Upper lobe of left lung (tissue), 6 donors: Measurements from ENCODE around the gene GRIK1. TPM values are rescaled to one million over a fixed set of nuclear protein-coding genes. Genes with fewer than 3 reads are reported as not detected.

ENCODE experiments used
- ATAC-seq, 2 donors: fragments of 200-7000 bp; cut with Tn5 transposase; one replicate each; pipeline ENCODE4 v1.9.1; 2022; ENCODE audit warnings: mild to moderate bottlenecking in 2 of 2, moderate library complexity in 2 of 2; ENCODE audit not compliant: low FRiP score in 2 of 2
- DNase-seq, 2 donors: peaks; one replicate each; pipeline ENCODE4 v3.0.0-alpha.2; 2019 to 2020
- H3K27ac ChIP-seq, 4 donors: fragments of 200-600 bp; sonication (generic); one replicate each; pipeline ENCODE4 v1.5.1; 2016 to 2019
- H3K27me3 ChIP-seq, 4 donors: fragments of 200-600 bp; sonication (generic); one replicate each; pipeline ENCODE4 v1.5.1; 2017 to 2019
- H3K36me3 ChIP-seq, 4 donors: fragments of 200-600 bp; sonication (generic); one replicate each; pipeline ENCODE4 v1.5.1; 2016 to 2019
- H3K4me1 ChIP-seq, 4 donors: fragments of 200-600 bp; sonication (generic); one replicate each; pipeline ENCODE4 v1.5.1; 2018 to 2019
- H3K4me3 ChIP-seq, 4 donors: fragments of 200-600 bp; sonication (generic); one replicate each; pipeline ENCODE4 v1.5.1; 2017 to 2019; ENCODE audit warnings: mild to moderate bottlenecking in 2 of 4, moderate library complexity in 1 of 4
- H3K9me3 ChIP-seq, 4 donors: fragments of 200-600 bp; sonication (generic); one replicate each; pipeline ENCODE4 v1.5.1; 2018 to 2019
- EP300 ChIP-seq, 4 donors: sonication (generic); formaldehyde crosslinking; IDR thresholded peaks; one replicate each; pipeline ENCODE4 v1.5.1; 2017; ENCODE audit warnings: antibody characterized with exemption in 4 of 4, control low read depth in 2 of 4
- POLR2A ChIP-seq, 4 donors: fragments of 450-650 bp; IDR thresholded peaks; one replicate each; pipeline ENCODE4 v1.5.1; 2016 to 2017; ENCODE audit warnings: antibody characterized with exemption in 4 of 4, mild to moderate bottlenecking in 2 of 4
- POLR2AphosphoS5 ChIP-seq, 2 donors: sonication (generic); formaldehyde crosslinking; IDR thresholded peaks; one replicate each; pipeline ENCODE4 v1.5.1; 2017; ENCODE audit warnings: antibody characterized with exemption in 2 of 2
- WGBS, 2 donors: methylation state at CpG; one replicate each; pipeline ENCODE4 v1.1.5; 2017 to 2018; 5-methylcytosine and 5-hydroxymethylcytosine counted together
- total RNA-seq, 6 donors: library from RNA; depleted of rRNA in 4 of 6; stranded (reverse); fragments of >200 nt in 4 of 6; gene quantifications; one replicate each; pipeline versions ENCODE4 v1.1.0 to v1.2.1, GENCODE V29; 2016 to 2021
- TF ChIP-seq, protein P1 (sequence below), 6 experiments: fragments of 450-650 bp in 4 of 6; fragments of 200-600 bp in 2 of 6; sonication (generic) in 2 of 6; IDR thresholded peaks; one replicate each; pipeline ENCODE4 v1.5.1; 2016 to 2019; ENCODE audit warnings: antibody characterized with exemption in 6 of 6
- donor health status: DM: no; HTN: no; CAD: no; lungs with moderate emphysema.
- donor health status: DM: no; HTN: yes; CAD: no; lungs with severe emphysema.

GRIK1 gene
- total RNA-seq, 6 donors from 2014 or later, result 0.15 TPM; not detected in 5

DNA sequence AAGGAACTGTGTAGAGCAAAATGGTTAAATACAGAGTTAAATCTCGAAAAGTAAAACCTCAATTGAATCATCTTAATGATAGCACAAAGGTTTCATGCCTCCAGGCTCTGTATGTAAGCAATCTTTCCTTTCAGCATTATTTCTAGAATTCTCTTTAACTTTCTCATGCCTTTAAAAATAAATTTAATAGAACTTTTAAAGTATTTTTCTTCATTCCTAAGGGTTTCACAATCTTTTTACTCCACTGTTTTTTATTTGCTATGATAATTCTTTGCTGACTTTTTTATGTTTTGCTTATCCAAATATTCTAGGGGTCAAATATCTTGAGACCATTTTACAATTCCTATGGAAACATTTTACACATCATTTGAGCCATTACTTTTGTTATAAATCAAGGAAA is 353.1 kb downstream of the GRIK1 start:
- no peak overlapping the region for H3K4me3 ChIP-seq
- H3K36me3 ChIP-seq, result no peaks in the 10 kb centered on the region
- no peak for ATAC-seq
- no peaks in the 10 kb centered on the region for H3K9me3 ChIP-seq
- TF ChIP-seq POLR2A (IDR thresholded peaks at IDR 0.05), result no peak
- TF ChIP-seq, protein P1, sequence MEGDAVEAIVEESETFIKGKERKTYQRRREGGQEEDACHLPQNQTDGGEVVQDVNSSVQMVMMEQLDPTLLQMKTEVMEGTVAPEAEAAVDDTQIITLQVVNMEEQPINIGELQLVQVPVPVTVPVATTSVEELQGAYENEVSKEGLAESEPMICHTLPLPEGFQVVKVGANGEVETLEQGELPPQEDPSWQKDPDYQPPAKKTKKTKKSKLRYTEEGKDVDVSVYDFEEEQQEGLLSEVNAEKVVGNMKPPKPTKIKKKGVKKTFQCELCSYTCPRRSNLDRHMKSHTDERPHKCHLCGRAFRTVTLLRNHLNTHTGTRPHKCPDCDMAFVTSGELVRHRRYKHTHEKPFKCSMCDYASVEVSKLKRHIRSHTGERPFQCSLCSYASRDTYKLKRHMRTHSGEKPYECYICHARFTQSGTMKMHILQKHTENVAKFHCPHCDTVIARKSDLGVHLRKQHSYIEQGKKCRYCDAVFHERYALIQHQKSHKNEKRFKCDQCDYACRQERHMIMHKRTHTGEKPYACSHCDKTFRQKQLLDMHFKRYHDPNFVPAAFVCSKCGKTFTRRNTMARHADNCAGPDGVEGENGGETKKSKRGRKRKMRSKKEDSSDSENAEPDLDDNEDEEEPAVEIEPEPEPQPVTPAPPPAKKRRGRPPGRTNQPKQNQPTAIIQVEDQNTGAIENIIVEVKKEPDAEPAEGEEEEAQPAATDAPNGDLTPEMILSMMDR (IDR thresholded peaks at IDR 0.05), result no peak
- no peak for TF ChIP-seq POLR2AphosphoS5 (IDR thresholded peaks at IDR 0.05)
- no peak for TF ChIP-seq EP300 (IDR thresholded peaks at IDR 0.05)
- H3K27me3 ChIP-seq, result no peaks in the 10 kb centered on the region
- no peaks in the 10 kb centered on the region for H3K4me1 ChIP-seq
- whole genome bisulfite sequencing, 2 donors, result 80 to 83% methylated on average over 1 of the region's 1 CpG
- H3K27ac ChIP-seq, result no peak overlapping the region
- DNase-seq, result no peak

DNA sequence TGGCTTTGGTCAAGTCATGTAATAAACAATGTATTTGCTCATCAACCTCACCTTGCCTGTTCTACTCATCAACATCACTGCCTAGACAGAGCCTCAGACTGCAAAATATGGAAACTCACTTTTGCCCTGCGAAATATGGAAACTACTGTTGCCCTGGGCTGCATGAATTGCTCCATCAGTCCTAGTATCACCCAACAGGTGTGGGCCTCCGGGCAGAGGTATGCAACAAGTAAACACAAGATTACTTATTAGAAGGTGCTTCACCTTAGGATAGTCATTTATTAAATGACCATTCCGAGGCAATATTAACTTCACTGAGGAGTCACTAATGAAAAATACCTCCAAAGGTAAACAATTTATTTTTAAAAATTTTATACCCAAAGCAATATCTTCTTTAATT is 354.3 kb downstream of the GRIK1 start:
- no peaks in the 10 kb centered on the region for H3K27me3 ChIP-seq
- DNase-seq (no peak), ATAC-seq (no peak)
- WGBS, 2 donors, result 72 to 79% methylated on average over 3 of the region's 3 CpGs
- no peaks in the 10 kb centered on the region for H3K9me3 ChIP-seq
- H3K27ac ChIP-seq, result no peak overlapping the region
- H3K4me3 ChIP-seq, result no peak overlapping the region
- H3K4me1 ChIP-seq, result no peaks in the 10 kb centered on the region
- TF ChIP-seq POLR2AphosphoS5 (IDR thresholded peaks at IDR 0.05), result no peak
- no peak for TF ChIP-seq POLR2A (IDR thresholded peaks at IDR 0.05)
- TF ChIP-seq, protein P1 (IDR thresholded peaks at IDR 0.05), result no peak
- TF ChIP-seq EP300 (IDR thresholded peaks at IDR 0.05), result no peak
- no peaks in the 10 kb centered on the region for H3K36me3 ChIP-seq

- H3K27ac ChIP-seq, result no peak overlapping the region
- no peak for TF ChIP-seq POLR2A (IDR thresholded peaks at IDR 0.05)
- TF ChIP-seq, protein P1 (IDR thresholded peaks at IDR 0.05), result no peak
- TF ChIP-seq POLR2AphosphoS5 (IDR thresholded peaks at IDR 0.05), result no peak
- no peak for TF ChIP-seq EP300 (IDR thresholded peaks at IDR 0.05)
- no peak for ATAC-seq
- no peaks in the 10 kb centered on the region for H3K36me3 ChIP-seq
- DNase-seq, result no peak
- 77 to 97% methylated on average over 2 of the region's 2 CpGs for WGBS, 2 donors
- H3K27me3 ChIP-seq, result no peaks in the 10 kb centered on the region
- no peak overlapping the region for H3K4me3 ChIP-seq
- H3K4me1 ChIP-seq, result no peaks in the 10 kb centered on the region
- no peaks in the 10 kb centered on the region for H3K9me3 ChIP-seq
Measured at GRCh38 chr21:29583424-29583924, 356.3 kb downstream of the GRIK1 start.

- Histone ChIP-seq H3K4me1 (no peaks in the 10 kb centered on the region), H3K27ac (no peak overlapping the region), H3K4me3 (no peak overlapping the region), H3K9me3 (no peaks in the 10 kb centered on the region), H3K36me3 (no peaks in the 10 kb centered on the region), H3K27me3 (no peaks in the 10 kb centered on the region)
- WGBS, 2 donors, result 93 to 97% methylated on average over 5 of the region's 5 CpGs
- DNase-seq (no peak), ATAC-seq (no peak)
- TF ChIP-seq, protein P1 (IDR thresholded peaks at IDR 0.05), result no peak
- TF ChIP-seq EP300 (IDR thresholded peaks at IDR 0.05), result no peak
- TF ChIP-seq POLR2A (IDR thresholded peaks at IDR 0.05), result no peak
- no peak for TF ChIP-seq POLR2AphosphoS5 (IDR thresholded peaks at IDR 0.05)
Measured at GRCh38 chr21:29582855-29583254, 356.9 kb downstream of the GRIK1 start.

- Histone ChIP-seq H3K27ac (no peak overlapping the region), H3K36me3 (no peaks in the 10 kb centered on the region), H3K4me1 (no peaks in the 10 kb centered on the region), H3K27me3 (no peaks in the 10 kb centered on the region), H3K9me3 (no peaks in the 10 kb centered on the region), H3K4me3 (no peak overlapping the region)
- 88 to 89% methylated on average over 5 of the region's 5 CpGs for WGBS, 2 donors
- TF ChIP-seq POLR2A (IDR thresholded peaks at IDR 0.05) (no peak), POLR2AphosphoS5 (IDR thresholded peaks at IDR 0.05) (no peak), EP300 (IDR thresholded peaks at IDR 0.05) (no peak)
- TF ChIP-seq, protein P1 (IDR thresholded peaks at IDR 0.05), result no peak
- DNase-seq, result no peak
- no peak for ATAC-seq
Measured at GRCh38 chr21:29581393-29581792, 358.4 kb downstream of the GRIK1 start.
